ENCODE results near the gene FIP1L1. TPM values are rescaled to one million over a fixed set of nuclear protein-coding genes. Genes with fewer than 3 reads are reported as not detected.

The FIP1L1 gene
- total and polyA plus RNA-seq, 2 donors (not counting 1 experiment from before 2014, with no cell fraction given): 19.0 to 79.3 TPM

GRCh38 chr4:53500546-53500945, 123.1 kb downstream of the FIP1L1 start:
- intact Hi-C loops (cut with micrococcal nuclease): no loop called here
- Histone ChIP-seq H3K27me3 (replicated peaks in 1 of 4; ENCODE audit: control extremely low read depth in 1 of 4, control insufficient read depth in 3 of 4, insufficient read depth in 4 of 4, low read length in 3 of 4) (no peaks in the 10 kb centered on the region), H3K27ac (ENCODE audit: low read length in 2 of 2) (no peak overlapping the region), H2AFZ (ENCODE audit: insufficient read depth, low read depth, low read length, poor library complexity, severe bottlenecking) (no peak overlapping the region), H3K9me3 (ENCODE audit: control extremely low read depth in 1 of 3, control insufficient read depth in 2 of 3, insufficient read depth in 1 of 3, low read length in 2 of 3) (no peaks in the 10 kb centered on the region), H3K9ac (ENCODE audit: low read length) (no peak overlapping the region), H3K79me2 (ENCODE audit: control insufficient read depth, insufficient read depth, low read length) (no peaks in the 10 kb centered on the region), H3K4me1 (ENCODE audit: control insufficient read depth in 2 of 2, insufficient read depth in 2 of 2, low read length in 2 of 2) (no peaks in the 10 kb centered on the region), H3K4me2 (replicated peaks; ENCODE audit: low read depth, low read length, poor library complexity, severe bottlenecking) (no peak overlapping the region), H4K20me1 (ENCODE audit: control insufficient read depth, insufficient read depth, low read length, poor library complexity, severe bottlenecking) (no peaks in the 10 kb centered on the region), H3K4me3 (ENCODE audit: control extremely low read depth in 1 of 5, extremely low read depth in 1 of 5, insufficient read depth in 1 of 5, low read depth in 2 of 5, low read length in 4 of 5) (no peak overlapping the region), H3K36me3 (replicated peaks in 1 of 2; ENCODE audit: control extremely low read depth in 1 of 2, control insufficient read depth in 1 of 2, extremely low read depth in 1 of 2, insufficient read depth in 2 of 2, low read length in 1 of 2) (no peaks in the 10 kb centered on the region)
- TF ChIP-seq, protein P1, sequence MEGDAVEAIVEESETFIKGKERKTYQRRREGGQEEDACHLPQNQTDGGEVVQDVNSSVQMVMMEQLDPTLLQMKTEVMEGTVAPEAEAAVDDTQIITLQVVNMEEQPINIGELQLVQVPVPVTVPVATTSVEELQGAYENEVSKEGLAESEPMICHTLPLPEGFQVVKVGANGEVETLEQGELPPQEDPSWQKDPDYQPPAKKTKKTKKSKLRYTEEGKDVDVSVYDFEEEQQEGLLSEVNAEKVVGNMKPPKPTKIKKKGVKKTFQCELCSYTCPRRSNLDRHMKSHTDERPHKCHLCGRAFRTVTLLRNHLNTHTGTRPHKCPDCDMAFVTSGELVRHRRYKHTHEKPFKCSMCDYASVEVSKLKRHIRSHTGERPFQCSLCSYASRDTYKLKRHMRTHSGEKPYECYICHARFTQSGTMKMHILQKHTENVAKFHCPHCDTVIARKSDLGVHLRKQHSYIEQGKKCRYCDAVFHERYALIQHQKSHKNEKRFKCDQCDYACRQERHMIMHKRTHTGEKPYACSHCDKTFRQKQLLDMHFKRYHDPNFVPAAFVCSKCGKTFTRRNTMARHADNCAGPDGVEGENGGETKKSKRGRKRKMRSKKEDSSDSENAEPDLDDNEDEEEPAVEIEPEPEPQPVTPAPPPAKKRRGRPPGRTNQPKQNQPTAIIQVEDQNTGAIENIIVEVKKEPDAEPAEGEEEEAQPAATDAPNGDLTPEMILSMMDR (IDR thresholded peaks at IDR 0.05): no peak
- no peak for TF ChIP-seq EZH2 (IDR thresholded peaks at IDR 0.05; ENCODE audit: borderline replicate concordance, insufficient read depth, low read depth, low read length, poor library complexity, severe bottlenecking)
- no peak overlapping the region for H3K4me3 Mint-ChIP-seq
- CTCF ChIA-PET: no interaction called here
- WGBS (ENCODE audit: insufficient coverage): 67% methylated on average over 1 of the region's 2 CpGs
- H3K9me3 Mint-ChIP-seq (ENCODE audit: insufficient read depth): no peaks in the 10 kb centered on the region
- DNase-seq: no peak
- no peak overlapping the region for H3K27ac Mint-ChIP-seq
- POLR2A ChIA-PET: no interaction called here
- H3K4me1 Mint-ChIP-seq: no peaks in the 10 kb centered on the region
- no peak for ATAC-seq (ENCODE audit: low read depth)
- peaks cover 4% of the 10 kb centered on the region for H3K27me3 Mint-ChIP-seq

- Histone ChIP-seq H3K4me2 (replicated peaks; ENCODE audit: low read depth, low read length, poor library complexity, severe bottlenecking) (no peak overlapping the region), H3K27me3 (replicated peaks in 1 of 4; ENCODE audit: control extremely low read depth in 1 of 4, control insufficient read depth in 3 of 4, insufficient read depth in 4 of 4, low read length in 3 of 4) (no peaks in the 10 kb centered on the region), H3K9me3 (ENCODE audit: control extremely low read depth in 1 of 3, control insufficient read depth in 2 of 3, insufficient read depth in 1 of 3, low read length in 2 of 3) (no peaks in the 10 kb centered on the region), H2AFZ (ENCODE audit: insufficient read depth, low read depth, low read length, poor library complexity, severe bottlenecking) (no peak overlapping the region), H3K36me3 (replicated peaks in 1 of 2; ENCODE audit: control extremely low read depth in 1 of 2, control insufficient read depth in 1 of 2, extremely low read depth in 1 of 2, insufficient read depth in 2 of 2, low read length in 1 of 2) (no peaks in the 10 kb centered on the region), H3K79me2 (ENCODE audit: control insufficient read depth, insufficient read depth, low read length) (no peaks in the 10 kb centered on the region), H4K20me1 (ENCODE audit: control insufficient read depth, insufficient read depth, low read length, poor library complexity, severe bottlenecking) (no peaks in the 10 kb centered on the region), H3K9ac (ENCODE audit: low read length) (no peak overlapping the region), H3K4me1 (ENCODE audit: control insufficient read depth in 2 of 2, insufficient read depth in 2 of 2, low read length in 2 of 2) (no peaks in the 10 kb centered on the region), H3K4me3 (ENCODE audit: control extremely low read depth in 1 of 5, extremely low read depth in 1 of 5, insufficient read depth in 1 of 5, low read depth in 2 of 5, low read length in 4 of 5) (no peak overlapping the region), H3K27ac (ENCODE audit: low read length in 2 of 2) (no peak overlapping the region)
- Mint-ChIP-seq H3K27me3 (peaks cover 4% of the 10 kb centered on the region), H3K9me3 (ENCODE audit: insufficient read depth) (no peaks in the 10 kb centered on the region), H3K4me1 (no peaks in the 10 kb centered on the region), H3K27ac (no peak overlapping the region), H3K4me3 (no peak overlapping the region)
- intact Hi-C loops (cut with micrococcal nuclease): no loop called here
- ChIA-PET POLR2A (no interaction called here), CTCF (no interaction called here)
- ATAC-seq (ENCODE audit: low read depth): no peak
- TF ChIP-seq, protein P1 (IDR thresholded peaks at IDR 0.05): no peak
- no peak for TF ChIP-seq EZH2 (IDR thresholded peaks at IDR 0.05; ENCODE audit: borderline replicate concordance, insufficient read depth, low read depth, low read length, poor library complexity, severe bottlenecking)
- no peak for DNase-seq
- WGBS (ENCODE audit: insufficient coverage): 95% methylated on average over 2 of the region's 4 CpGs
Observed at GRCh38 chr4:53501561-53501960, 124.1 kb downstream of the FIP1L1 start.

Data from B cell (primary cell).